ENCODE measurements around the gene SAMD11.

GRCh38 chr1:917076-917459 is 6.7 kb upstream of the SAMD11 start:
- TF ChIP-seq CTCF (conservative IDR thresholded peaks at IDR 0.05) (no peak), ZFX (IDR thresholded peaks at IDR 0.05) (no peak)

Measured in C4-2B (cell line).